Measurements from ENCODE around the gene RTP1. TPM values are rescaled to one million over a fixed set of nuclear protein-coding genes. Genes with fewer than 3 reads are reported as not detected.

Gene RTP1
- polyA plus RNA-seq, 1 of the 3 experiments (the other 2 are of a cell fraction): not detected

GRCh38 chr3:187191271-187191670 is 6.0 kb upstream of the RTP1 start (continued):
- TF ChIP-seq ZBTB33 (IDR thresholded peaks at IDR 0.05; ENCODE audit: borderline replicate concordance, low read depth): no peak
- no peak for TF ChIP-seq NFIC (IDR thresholded peaks at IDR 0.05; ENCODE audit: borderline replicate concordance)
- TF ChIP-seq FOXM1 (IDR thresholded peaks at IDR 0.05; ENCODE audit: low read depth): no peak

GRCh38 chr3:187193181-187193580 is 4.1 kb upstream of the RTP1 start:
- H3K79me2 ChIP-seq (ENCODE audit: insufficient read depth): no peaks in the 10 kb centered on the region
- CTCF ChIA-PET: no interaction called here
- no peaks in the 10 kb centered on the region for H3K9me3 ChIP-seq
- no peak overlapping the region for H2AFZ ChIP-seq (ENCODE audit: low read depth)
- H3K27ac ChIP-seq (ENCODE audit: low read depth in 2 of 2, low read length in 1 of 2): no peak overlapping the region
- no peak for TF ChIP-seq GATA2 (CRISPR knock-in tag; IDR thresholded peaks at IDR 0.05)
- no peak for TF ChIP-seq JUND (IDR thresholded peaks at IDR 0.05)
- no peak for TF ChIP-seq EP300 (IDR thresholded peaks at IDR 0.05; ENCODE audit: borderline replicate concordance in 1 of 2, low read depth in 1 of 2, low read length in 1 of 2)
- TF ChIP-seq IRF3 (IDR thresholded peaks at IDR 0.05; ENCODE audit: low read depth, low read length): no peak
- no peak for TF ChIP-seq RCOR1 (IDR thresholded peaks at IDR 0.05; ENCODE audit: low read length)
- TF ChIP-seq TAF1 (IDR thresholded peaks at IDR 0.05; ENCODE audit: borderline replicate concordance, low read depth, low read length): no peak
- no peak for TF ChIP-seq FOXM1 (IDR thresholded peaks at IDR 0.05; ENCODE audit: low read depth)
- TF ChIP-seq YY1 (IDR thresholded peaks at IDR 0.05; ENCODE audit: low read depth): no peak
- no peak for TF ChIP-seq FOXJ3 (CRISPR knock-in tag; IDR thresholded peaks at IDR 0.05)
- TF ChIP-seq RFX5 (IDR thresholded peaks at IDR 0.05; ENCODE audit: low read length): no peak
- TF ChIP-seq POLR2AphosphoS5 (IDR thresholded peaks at IDR 0.05; ENCODE audit: low read depth, low read length): no peak
- no peak for TF ChIP-seq TCF12 (IDR thresholded peaks at IDR 0.05)
- TF ChIP-seq NRF1 (IDR thresholded peaks at IDR 0.05; ENCODE audit: low read depth, low read length): no peak
- no peak for TF ChIP-seq ZBTB33 (IDR thresholded peaks at IDR 0.05; ENCODE audit: borderline replicate concordance, low read depth)
- no peak for TF ChIP-seq FOSL2 (IDR thresholded peaks at IDR 0.05; ENCODE audit: borderline replicate concordance, low read depth)
- no peak for TF ChIP-seq USF1 (IDR thresholded peaks at IDR 0.05; ENCODE audit: borderline replicate concordance, low read depth)
- no peaks in the 10 kb centered on the region for H3K4me1 ChIP-seq (ENCODE audit: control insufficient read depth in 1 of 2, insufficient read depth in 2 of 2, low read depth in 1 of 2, low read length in 1 of 2)
- no peak overlapping the region for H3K4me3 ChIP-seq (ENCODE audit: low read depth in 2 of 2, low read length in 1 of 2)
- POLR2A ChIA-PET: no interaction called here
- H3K4me2 ChIP-seq: no peak overlapping the region
- no peak overlapping the region for H3K9ac ChIP-seq
- no peaks in the 10 kb centered on the region for H3F3A ChIP-seq (replicated peaks; ENCODE audit: insufficient read depth)
- H3K9me2 ChIP-seq: no peaks in the 10 kb centered on the region
- H3K36me3 ChIP-seq (replicated peaks in 1 of 2; ENCODE audit: control insufficient read depth in 1 of 2, insufficient read depth in 2 of 2, low read length in 1 of 2): no peaks in the 10 kb centered on the region
- no peaks in the 10 kb centered on the region for H4K20me1 ChIP-seq (ENCODE audit: insufficient read depth)
- peaks cover 16% of the 10 kb centered on the region; the same call in 1 of the 2 replicates for H3K27me3 ChIP-seq (ENCODE audit: insufficient read depth)
- no peak for DNase-seq
